COLO668 (cell line): ENCODE results near the gene OR6C70.
"Not testable (repeated sequence)": the region's sequence is repeated elsewhere in the genome, so short reads cannot be mapped to it uniquely, and the experiment has no call there.

Source experiments
- DNase-seq: peaks from one replicate; lab custom pipeline; 2025; ENCODE audit not compliant: unreplicated experiment; lab: John Stamatoyannopoulos, UW

OR6C70 gene

DNA sequence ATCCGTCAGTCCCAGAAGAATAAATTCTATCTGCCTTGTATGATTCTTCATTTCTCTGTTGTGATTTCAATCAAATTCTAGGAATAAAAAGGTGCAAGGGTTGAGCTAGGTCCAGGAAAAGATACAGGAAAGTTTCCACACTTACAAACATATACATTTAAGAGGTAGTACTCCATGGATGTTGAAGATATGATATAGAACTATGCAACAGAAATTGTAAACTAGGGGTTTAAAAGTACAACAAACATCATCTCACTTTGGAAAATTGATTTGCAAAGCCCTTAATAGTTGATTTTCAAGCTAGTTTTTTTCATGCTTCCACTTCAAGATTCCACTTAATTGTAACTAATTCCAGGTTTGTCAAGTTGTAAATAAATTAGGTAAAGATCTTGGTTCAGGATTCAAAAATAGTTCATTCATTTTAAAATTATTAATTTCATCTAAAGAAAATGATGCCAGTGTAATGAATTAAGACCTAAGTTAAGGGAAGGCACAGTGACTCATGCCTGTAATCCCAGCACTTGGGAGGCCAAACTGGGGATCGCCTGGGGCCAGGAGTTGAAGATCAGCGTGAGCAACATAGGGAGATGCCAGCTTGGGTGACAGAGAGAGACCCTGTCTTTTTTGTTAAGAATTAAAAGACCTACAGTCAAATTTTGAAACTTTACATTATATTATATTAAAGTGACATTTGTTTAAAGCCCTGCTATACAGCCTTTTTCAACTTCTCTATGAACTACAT lies at the start of gene OR6C70:
OR6C70 (minus strand) TSS at position 51 of the 742 bp plus-strand sequence; CDS start at position 51, 0 bp downstream.
- DNase-seq, result no peak

- no peak for DNase-seq
These were observed 46.5 kb upstream of the OR6C70 start for GRCh38 chr12:55516391-55516790.

- no peak for DNase-seq
These were observed 45.8 kb upstream of the OR6C70 start for GRCh38 chr12:55515696-55516095.

DNA sequence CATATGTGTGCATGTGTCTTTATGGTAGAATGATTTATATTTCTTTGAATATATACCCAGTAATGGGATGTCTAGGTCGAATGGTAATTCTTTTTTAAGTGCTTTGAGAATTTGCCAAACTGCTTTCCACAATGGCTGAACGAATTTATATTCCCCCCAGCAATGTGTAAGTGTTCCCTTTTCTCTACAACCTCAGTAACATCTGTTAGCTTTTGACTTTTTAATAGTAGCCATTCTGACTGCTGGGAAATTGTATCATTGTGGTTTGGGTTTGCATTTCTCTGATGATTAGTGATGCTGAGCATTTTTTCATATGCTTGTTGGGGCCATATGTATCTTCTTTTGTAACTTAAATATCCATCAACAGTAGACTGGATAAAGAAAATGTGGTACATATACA lies 31.7 kb upstream of the OR6C70 start:
- no peak for DNase-seq

DNA sequence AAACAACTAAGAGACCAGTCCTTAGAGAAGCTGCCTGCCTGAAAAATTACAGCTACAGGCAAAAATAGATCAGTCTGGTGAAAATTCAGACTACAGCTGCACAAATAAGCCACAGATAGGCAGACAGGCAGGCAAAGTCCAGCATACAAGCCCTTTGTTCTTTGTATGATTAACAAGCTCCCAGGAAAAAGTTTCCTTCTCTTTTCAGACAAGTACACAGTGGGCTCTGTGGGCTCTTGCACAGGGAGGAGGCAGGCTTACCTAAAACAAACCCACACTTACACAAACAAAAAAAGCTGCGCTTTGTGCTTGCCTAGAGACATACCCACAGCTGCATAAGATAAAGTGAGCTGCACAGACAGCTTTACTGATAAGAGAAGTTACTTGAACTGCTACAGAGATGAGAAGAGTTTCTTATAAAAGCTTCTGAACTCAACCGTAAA lies 29.9 kb upstream of the OR6C70 start:
- no peak for DNase-seq

GRCh38 chr12:55499231-55499630 lies 29.3 kb upstream of the OR6C70 start:
- DNase-seq, result no peak

GRCh38 chr12:55495490-55495889 lies 25.6 kb upstream of the OR6C70 start:
- no peak for DNase-seq

DNA sequence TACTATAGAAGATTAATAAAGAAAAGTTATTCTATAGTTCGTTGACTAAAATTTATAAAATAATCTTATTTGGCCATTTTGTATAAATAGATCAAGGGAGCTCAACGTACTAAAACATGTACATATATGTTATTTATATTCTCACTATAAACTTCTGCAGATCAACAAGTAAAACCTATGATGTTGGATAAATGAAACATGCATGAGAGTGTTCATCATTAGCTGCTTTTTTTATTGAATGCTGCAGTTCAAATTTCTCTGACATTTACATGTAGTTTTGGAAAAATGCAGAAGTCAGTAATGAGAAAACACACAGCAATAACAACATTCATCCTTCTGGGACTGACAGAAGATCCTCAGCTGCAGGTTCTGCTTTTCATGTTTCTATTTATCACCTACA lies 22.1 kb upstream of the OR6C70 start, which contains the start of gene OR6C68:
OR6C68 (plus strand) TSS at position 301 of the 400 bp plus-strand sequence; CDS start at position 301, 0 bp downstream.
- no peak for DNase-seq

DNA sequence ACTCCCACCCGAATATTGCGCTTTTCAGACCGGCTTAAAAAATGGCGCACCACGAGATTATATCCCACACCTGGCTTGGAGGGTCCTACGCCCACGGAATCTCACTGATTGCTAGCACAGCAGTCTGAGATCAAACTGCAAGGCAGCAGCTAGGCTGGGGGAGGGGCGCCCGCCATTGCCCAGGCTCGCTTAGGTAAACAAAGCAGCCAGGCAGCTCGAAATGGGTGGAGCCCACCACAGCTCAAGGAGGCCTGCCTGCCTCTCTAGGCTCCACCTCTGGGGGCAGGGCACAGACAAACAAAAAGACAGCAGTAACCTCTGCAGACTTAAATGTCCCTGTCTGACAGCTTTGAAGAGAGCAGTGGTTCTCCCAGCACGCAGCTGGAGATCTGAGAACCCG lies 14.3 kb upstream of the OR6C70 start:
- DNase-seq, result not testable (repeated sequence)

- not testable (repeated sequence) for DNase-seq
These were observed 9.2 kb upstream of the OR6C70 start for GRCh38 chr12:55479136-55479535.

- DNase-seq, result no peak
These were observed 2.3 kb upstream of the OR6C70 start for GRCh38 chr12:55472264-55472663.

GRCh38 chr12:55469291-55469690 lies 647 bp downstream of the OR6C70 start:
- no peak for DNase-seq

DNA sequence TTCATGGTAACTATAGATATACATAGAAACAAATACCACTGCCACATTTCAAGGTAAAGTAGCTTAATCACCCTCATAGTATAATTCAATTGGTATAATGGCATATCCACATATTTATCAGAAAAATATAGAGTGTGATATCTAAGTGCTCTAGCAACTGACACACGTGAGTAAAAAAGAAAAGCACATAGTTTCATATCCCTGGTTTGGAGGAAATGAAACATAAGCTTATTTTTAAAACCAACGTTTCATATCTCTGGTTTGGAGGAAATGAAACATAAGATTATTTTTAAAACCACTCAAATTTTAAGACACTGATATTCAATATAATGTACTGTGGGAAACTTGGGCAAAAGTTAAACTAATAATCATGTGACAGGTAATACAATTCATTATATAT lies 2.1 kb downstream of the OR6C70 start:
- no peak for DNase-seq

- not testable (repeated sequence) for DNase-seq
These were observed 5.0 kb downstream of the OR6C70 start for GRCh38 chr12:55464926-55465325.

GRCh38 chr12:55448825-55449224 lies 21.1 kb downstream of the OR6C70 start:
- DNase-seq, result no peak

DNA sequence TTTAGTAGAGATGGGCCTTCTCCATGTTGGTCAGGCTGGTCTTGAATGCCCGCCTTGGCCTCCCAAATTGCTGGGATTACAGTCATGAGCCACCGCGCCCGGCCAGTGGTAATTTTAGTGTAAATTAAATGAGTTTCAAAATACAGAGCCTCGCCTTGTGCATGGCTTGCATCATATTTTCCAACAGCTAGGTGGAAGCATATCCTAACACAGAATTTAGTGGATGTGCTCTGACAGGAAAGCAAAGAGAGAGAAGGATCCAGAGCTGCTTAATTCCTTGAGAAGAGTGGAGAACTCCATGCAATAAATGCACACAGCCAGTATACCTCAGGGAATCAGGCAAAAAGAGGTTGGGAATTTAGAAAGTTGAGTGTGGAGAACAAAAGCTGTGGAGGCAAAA lies 23.6 kb downstream of the OR6C70 start:
- no peak for DNase-seq

- DNase-seq, result no peak
These were observed 24.6 kb downstream of the OR6C70 start for GRCh38 chr12:55445357-55445756.

DNA sequence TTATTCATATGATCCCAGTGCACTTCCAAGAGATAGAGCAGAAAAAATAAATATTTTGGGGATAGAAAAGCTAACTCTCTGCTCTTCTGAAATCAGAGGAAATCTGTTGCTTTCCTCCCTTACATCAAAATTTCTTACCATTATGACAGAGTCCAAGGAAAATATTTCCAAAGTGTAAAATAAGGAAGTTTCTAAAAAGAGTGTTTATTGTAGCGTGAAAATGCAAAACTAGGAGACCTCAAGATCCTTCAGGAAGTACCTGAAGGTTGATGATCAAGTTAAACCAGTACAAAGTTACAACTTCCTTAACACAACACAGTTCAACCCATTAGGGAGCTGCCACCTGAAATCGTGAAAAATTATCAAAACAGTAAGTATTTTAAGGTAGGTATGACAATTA lies 26.2 kb downstream of the OR6C70 start, which contains the start of gene OR6C2:
OR6C2 (plus strand) TSS at position 301 of the 400 bp plus-strand sequence. CDS start 8,138 bp downstream, outside the sequence.
- no peak for DNase-seq

DNA sequence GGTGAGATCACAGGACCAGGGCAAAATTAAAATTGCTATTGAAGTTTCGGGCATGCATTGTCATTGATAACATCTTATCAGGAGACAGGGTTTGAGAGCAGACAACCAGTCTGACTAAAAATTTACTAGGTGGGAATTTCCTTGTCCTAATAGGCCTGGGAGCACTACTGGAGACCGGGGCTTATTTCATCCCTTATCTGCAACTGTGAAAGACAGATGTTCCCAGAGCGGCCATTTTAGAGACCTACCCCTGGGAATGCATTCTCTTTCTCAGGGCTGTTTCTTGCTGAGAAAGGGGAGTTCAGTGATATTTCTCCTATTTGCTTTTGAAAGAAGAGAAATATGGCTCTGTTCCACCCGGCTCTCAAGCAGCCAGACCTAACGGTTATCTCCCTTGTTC lies 28.7 kb downstream of the OR6C70 start:
- not testable (repeated sequence) for DNase-seq

DNA sequence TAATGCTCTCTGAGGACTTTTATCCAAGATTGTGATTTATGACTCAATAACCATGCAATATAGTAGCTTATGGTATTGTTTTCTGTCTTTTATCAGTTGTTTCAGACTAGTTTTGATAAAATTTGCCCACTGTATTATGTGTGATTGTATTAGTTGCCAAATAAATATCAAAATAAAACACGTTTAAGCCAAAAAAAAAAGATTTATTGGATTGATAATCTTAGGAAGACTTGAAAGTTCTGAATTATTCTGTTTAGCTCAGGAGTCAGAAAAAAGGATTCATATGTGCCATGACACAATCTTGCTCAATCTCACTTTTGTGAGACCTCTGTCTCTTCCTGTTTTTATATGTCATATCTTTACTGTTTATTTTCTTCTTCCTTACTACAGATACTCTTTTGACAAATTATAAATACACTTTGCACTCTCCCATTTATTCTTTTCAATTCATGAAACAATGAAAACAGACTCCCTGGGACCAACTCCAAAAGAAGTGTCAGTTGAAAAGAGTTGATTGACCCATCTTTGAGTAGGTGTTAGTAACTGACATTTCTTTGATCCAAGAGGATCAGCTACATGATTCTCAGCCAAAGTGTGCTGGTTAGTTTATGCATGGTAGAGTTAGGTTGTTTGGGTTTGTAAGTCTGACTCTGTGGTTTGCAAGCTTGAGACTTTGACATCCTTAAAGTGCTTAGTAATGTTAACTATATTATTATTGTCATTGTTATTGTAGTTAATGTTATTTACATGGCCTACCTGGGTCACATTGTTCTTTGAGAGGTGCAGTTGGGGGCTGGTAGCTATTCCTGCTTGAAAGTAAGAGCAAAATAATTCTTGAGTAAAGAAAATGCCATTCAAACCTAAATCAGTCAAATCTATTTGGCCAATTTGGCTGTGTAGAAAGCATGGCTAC lies 41.4 kb downstream of the OR6C70 start:
- DNase-seq, result no peak

DNA sequence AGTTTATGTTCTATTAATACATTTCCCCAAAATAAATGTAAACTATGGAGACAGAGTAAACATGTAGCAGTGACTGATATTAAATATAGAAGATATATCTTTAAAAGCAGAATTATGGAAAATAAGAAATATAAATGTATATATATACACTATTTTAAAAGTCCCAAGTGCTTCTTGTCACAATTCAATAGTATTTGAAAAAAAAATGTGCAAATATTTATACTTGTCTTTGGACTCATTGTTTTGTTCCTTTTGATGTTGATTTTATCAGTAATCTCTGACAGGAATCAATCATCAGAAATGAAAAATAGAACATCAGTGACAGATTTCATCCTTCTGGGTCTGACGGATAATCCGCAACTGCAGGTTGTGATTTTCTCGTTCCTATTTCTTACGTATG lies 44.0 kb downstream of the OR6C70 start, which contains the start of gene OR6C76:
OR6C76 (plus strand) TSS at position 301 of the 400 bp plus-strand sequence; CDS start at position 301, 0 bp downstream.
- DNase-seq, result no peak
